ENCODE measurements around the gene EIF3K. TPM values are rescaled to one million over a fixed set of nuclear protein-coding genes. Genes with fewer than 3 reads are reported as not detected.

The EIF3K gene
- total RNA-seq, 4 donors from 2014 or later = 314 to 442 (median 369) TPM

GRCh38 chr19:38663957-38664502, 45.0 kb downstream of the EIF3K start:
- Histone ChIP-seq H3K9me3 (no peaks in the 10 kb centered on the region), H3K27me3 (no peaks in the 10 kb centered on the region), H3K36me3 (no peaks in the 10 kb centered on the region), H3K4me3 (no peak overlapping the region), H3K4me1 (peaks cover 14 to 98% (median 46%) of the 10 kb centered on the region in 4 donors), H3K27ac (peak overlapping the region; percentile 71 to 95 (median 84))
- TF ChIP-seq POLR2A (IDR thresholded peaks at IDR 0.05) = no peak
- no peak for TF ChIP-seq CTCF (IDR thresholded peaks at IDR 0.05)
- no peak for DNase-seq

- TF ChIP-seq POLR2A (IDR thresholded peaks at IDR 0.05) (no peak), CTCF (IDR thresholded peaks at IDR 0.05) (no peak)
- peak overlapping the region; percentile 71 to 95 (median 84) for H3K27ac ChIP-seq
- H3K4me3 ChIP-seq = no peak overlapping the region
- no peak for DNase-seq
- no peaks in the 10 kb centered on the region for H3K27me3 ChIP-seq
- no peaks in the 10 kb centered on the region for H3K36me3 ChIP-seq
- H3K9me3 ChIP-seq = no peaks in the 10 kb centered on the region
- H3K4me1 ChIP-seq = peaks cover 18 to 98% (median 48%) of the 10 kb centered on the region in 4 donors
Measured at GRCh38 chr19:38664503-38665211, 45.7 kb downstream of the EIF3K start.

- no peaks in the 10 kb centered on the region for H3K9me3 ChIP-seq
- TF ChIP-seq CTCF (IDR thresholded peaks at IDR 0.05) = no peak
- TF ChIP-seq POLR2A (IDR thresholded peaks at IDR 0.05) = no peak
- no peak overlapping the region for H3K4me3 ChIP-seq
- no peak for DNase-seq
- no peaks in the 10 kb centered on the region for H3K27me3 ChIP-seq
- no peaks in the 10 kb centered on the region for H3K36me3 ChIP-seq
- peaks cover 24 to 98% (median 52%) of the 10 kb centered on the region in 4 donors for H3K4me1 ChIP-seq
- H3K27ac ChIP-seq = peak overlapping the region; percentile 71 to 95 (median 84)
Measured at GRCh38 chr19:38665219-38665931, 46.4 kb downstream of the EIF3K start.

GRCh38 chr19:38665950-38666662, 47.1 kb downstream of the EIF3K start:
- no peak for TF ChIP-seq CTCF (IDR thresholded peaks at IDR 0.05)
- peak in 1 of 2 donors; percentile 8 for TF ChIP-seq POLR2A (IDR thresholded peaks at IDR 0.05)
- no peak overlapping the region for H3K4me3 ChIP-seq
- no peaks in the 10 kb centered on the region for H3K9me3 ChIP-seq
- H3K4me1 ChIP-seq = peaks cover 24 to 98% (median 52%) of the 10 kb centered on the region in 4 donors
- DNase-seq = no peak
- no peaks in the 10 kb centered on the region for H3K27me3 ChIP-seq
- peak overlapping the region; percentile 71 to 95 (median 84) for H3K27ac ChIP-seq
- H3K36me3 ChIP-seq = no peaks in the 10 kb centered on the region
